Transverse colon (tissue), 4 donors: ENCODE results near the gene ITPR2. TPM values are rescaled to one million over a fixed set of nuclear protein-coding genes. Genes with fewer than 3 reads are reported as not detected.

Experiments
- DNase-seq: peaks from one replicate; pipeline ENCODE4 v3.0.0-alpha.2; 2019
- H3K27ac ChIP-seq, 4 donors: fragments of 200-600 bp; sonication (generic); 2 replicates each; pipeline ENCODE4 v1.5.1; 2016 to 2018; ENCODE audit warnings: inconsistent platforms in 4 of 4
- H3K27me3 ChIP-seq: fragments of 200-600 bp; sonication (generic); 2 replicates; pipeline ENCODE4 v1.5.1; 2017; ENCODE audit warnings: inconsistent platforms
- H3K36me3 ChIP-seq, 4 donors: fragments of 200-600 bp; sonication (generic); 2 replicates each; pipeline ENCODE4 v1.5.1; 2017 to 2019; ENCODE audit warnings: inconsistent platforms in 4 of 4
- H3K4me1 ChIP-seq, 4 donors: fragments of 200-600 bp; sonication (generic); 2 replicates each; pipeline ENCODE4 v1.5.1; 2017 to 2020; ENCODE audit warnings: inconsistent platforms in 4 of 4
- H3K4me3 ChIP-seq, 4 donors: fragments of 200-600 bp; sonication (generic); 1 replicate in 1 of 4; 2 replicates in 3 of 4; pipeline versions ENCODE4 v1.5.1 to v1.6.1; 2017 to 2019; ENCODE audit warnings: inconsistent platforms in 4 of 4
- H3K9me3 ChIP-seq, 2 donors: fragments of 200-600 bp; sonication (generic); 2 replicates each; pipeline ENCODE4 v1.5.1; 2017 to 2019; ENCODE audit warnings: inconsistent platforms in 2 of 2
- EP300 ChIP-seq: sonication (generic); formaldehyde crosslinking; IDR thresholded peaks from one replicate; pipeline ENCODE4 v1.6.1; 2017; ENCODE audit warnings: antibody characterized with exemption, low read depth
- POLR2A ChIP-seq: fragments of 450-650 bp; IDR thresholded peaks from one replicate; pipeline ENCODE4 v1.6.1; 2016; ENCODE audit warnings: antibody characterized with exemption, mild to moderate bottlenecking, moderate library complexity
- POLR2AphosphoS5 ChIP-seq, 3 donors: sonication (generic); formaldehyde crosslinking; IDR thresholded peaks; one replicate each; pipeline ENCODE4 v1.6.1; 2016; ENCODE audit warnings: antibody characterized with exemption in 3 of 3
- WGBS, 2 donors: methylation state at CpG; one replicate each; pipeline ENCODE4 v1.1.5; 2018; ENCODE audit warnings: low coverage in 1 of 2; 5-methylcytosine and 5-hydroxymethylcytosine counted together
- in situ Hi-C, 4 donors: fragments of 200-750 bp; cut with MboI; loops; one replicate each; pipeline versions ENCODE4 v1.15.0 to v1.15.1; 2017; ENCODE audit warnings: low sequenced_read_pairs in 3 of 4, low pct_ligation_motif_present in 1 of 4, low pct_unique_long_range_greater_than_20kb in 1 of 4
- intact Hi-C: fragments of 100-400 bp; cut with DNase I; formaldehyde crosslinking; loops from one replicate; pipeline ENCODE4 v1.15.1; 2023; ENCODE audit warnings: low total_unique reads
- total RNA-seq, 4 donors: library from RNA; depleted of rRNA; stranded (reverse); fragments of >200 nt; gene quantifications; one replicate each; pipeline ENCODE4 v1.1.0, GENCODE V29; 2016
- TF ChIP-seq, protein P1 (sequence below), 5 experiments: fragments of 200-600 bp in 3 of 5; fragments of 450-650 bp in 2 of 5; sonication (generic) in 3 of 5; IDR thresholded peaks; 1 replicate in 2 of 5; 2 replicates in 3 of 5; pipeline ENCODE4 v1.5.1; 2016 to 2017; ENCODE audit warnings: antibody characterized with exemption in 5 of 5, inconsistent platforms in 3 of 5, mild to moderate bottlenecking in 2 of 5, moderate library complexity in 1 of 5

Gene ITPR2
- total RNA-seq, 4 donors from 2014 or later = 29.8 to 60.5 (median 41.2) TPM

DNA sequence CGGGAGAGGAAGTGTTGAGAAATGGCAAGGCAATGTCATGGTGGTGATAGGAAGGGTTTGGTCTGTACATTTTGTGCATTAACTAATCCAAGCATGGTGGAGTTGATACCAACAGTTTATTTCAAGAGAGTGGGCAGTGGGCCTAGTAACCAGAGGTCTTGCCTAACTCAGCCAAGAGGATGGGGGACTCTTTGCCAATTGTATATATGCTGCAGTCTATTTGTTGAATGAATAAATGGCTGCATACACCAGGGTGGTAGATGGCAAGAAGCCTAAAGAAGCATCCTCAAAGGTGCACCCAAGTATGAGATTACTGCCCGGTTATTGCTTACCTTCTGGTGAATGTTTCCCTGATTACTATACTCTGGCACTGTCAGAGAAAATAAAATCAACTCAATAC is 295.9 kb downstream of the ITPR2 start:
- TF ChIP-seq POLR2A (no peak), POLR2AphosphoS5 (IDR thresholded peaks at IDR 0.05) (no peak), EP300 (no peak)
- TF ChIP-seq, protein P1, sequence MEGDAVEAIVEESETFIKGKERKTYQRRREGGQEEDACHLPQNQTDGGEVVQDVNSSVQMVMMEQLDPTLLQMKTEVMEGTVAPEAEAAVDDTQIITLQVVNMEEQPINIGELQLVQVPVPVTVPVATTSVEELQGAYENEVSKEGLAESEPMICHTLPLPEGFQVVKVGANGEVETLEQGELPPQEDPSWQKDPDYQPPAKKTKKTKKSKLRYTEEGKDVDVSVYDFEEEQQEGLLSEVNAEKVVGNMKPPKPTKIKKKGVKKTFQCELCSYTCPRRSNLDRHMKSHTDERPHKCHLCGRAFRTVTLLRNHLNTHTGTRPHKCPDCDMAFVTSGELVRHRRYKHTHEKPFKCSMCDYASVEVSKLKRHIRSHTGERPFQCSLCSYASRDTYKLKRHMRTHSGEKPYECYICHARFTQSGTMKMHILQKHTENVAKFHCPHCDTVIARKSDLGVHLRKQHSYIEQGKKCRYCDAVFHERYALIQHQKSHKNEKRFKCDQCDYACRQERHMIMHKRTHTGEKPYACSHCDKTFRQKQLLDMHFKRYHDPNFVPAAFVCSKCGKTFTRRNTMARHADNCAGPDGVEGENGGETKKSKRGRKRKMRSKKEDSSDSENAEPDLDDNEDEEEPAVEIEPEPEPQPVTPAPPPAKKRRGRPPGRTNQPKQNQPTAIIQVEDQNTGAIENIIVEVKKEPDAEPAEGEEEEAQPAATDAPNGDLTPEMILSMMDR (IDR thresholded peaks at IDR 0.05) = no peak
- no peaks in the 10 kb centered on the region for H3K27me3 ChIP-seq
- no peak for DNase-seq
- H3K27ac ChIP-seq = no peak overlapping the region
- no peak overlapping the region for H3K4me3 ChIP-seq
- no peaks in the 10 kb centered on the region for H3K9me3 ChIP-seq
- intact Hi-C loops (no loop called here), in situ Hi-C loops (no loop called here)
- 95 to 100% methylated on average over 1 to 2 of the region's 2 CpGs for WGBS, 2 donors
- H3K36me3 ChIP-seq = no peaks in the 10 kb centered on the region
- H3K4me1 ChIP-seq = no peaks in the 10 kb centered on the region

DNA sequence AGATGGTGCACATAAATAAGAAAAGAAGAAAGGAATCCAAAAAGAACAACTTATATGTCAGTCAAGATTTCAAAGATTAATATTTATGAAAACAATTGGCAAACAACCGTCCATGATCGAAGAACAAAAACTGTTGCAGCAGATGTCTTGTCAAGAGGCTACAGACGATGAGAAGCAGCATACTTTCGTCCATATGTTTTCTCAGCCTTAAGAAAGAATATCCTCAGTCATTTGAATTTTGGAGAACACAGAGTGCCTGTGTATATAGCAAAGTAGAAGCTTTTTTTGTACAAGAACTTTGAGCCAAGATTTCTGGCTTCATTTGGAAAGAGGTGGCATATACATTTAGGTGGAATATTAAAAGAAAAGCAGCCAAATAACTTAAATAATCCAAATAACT is 297.2 kb downstream of the ITPR2 start:
- no peak for DNase-seq
- Histone ChIP-seq H3K4me3 (no peak overlapping the region), H3K36me3 (no peaks in the 10 kb centered on the region), H3K27me3 (no peaks in the 10 kb centered on the region), H3K27ac (no peak overlapping the region), H3K4me1 (no peaks in the 10 kb centered on the region), H3K9me3 (no peaks in the 10 kb centered on the region)
- WGBS, 2 donors = 91 to 93% methylated on average over 4 of the region's 4 CpGs
- in situ Hi-C loops (no loop called here), intact Hi-C loops (no loop called here)
- no peak for TF ChIP-seq EP300
- TF ChIP-seq, protein P1 (IDR thresholded peaks at IDR 0.05) = no peak
- no peak for TF ChIP-seq POLR2AphosphoS5 (IDR thresholded peaks at IDR 0.05)
- no peak for TF ChIP-seq POLR2A

DNA sequence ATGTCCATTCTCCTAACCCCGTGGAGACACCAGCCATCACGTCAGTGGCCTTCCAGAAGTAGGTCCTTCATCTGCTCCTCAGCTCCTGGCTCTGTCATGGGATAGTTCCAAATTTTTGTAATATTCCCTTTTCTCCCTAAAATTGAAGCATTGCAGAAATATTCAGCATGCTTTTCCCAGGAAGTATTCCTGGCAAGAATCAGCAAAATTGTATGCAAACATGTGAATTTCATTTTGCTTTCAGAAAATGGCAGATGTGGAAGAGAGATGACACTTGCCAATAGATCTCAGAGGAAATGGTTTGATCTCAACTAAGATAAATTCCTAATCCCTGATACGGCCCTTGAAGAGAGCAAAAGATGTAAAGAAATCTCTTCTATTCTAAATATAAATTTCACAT is 298.9 kb downstream of the ITPR2 start:
- Histone ChIP-seq H3K4me3 (no peak overlapping the region), H3K4me1 (no peaks in the 10 kb centered on the region), H3K27me3 (no peaks in the 10 kb centered on the region), H3K36me3 (no peaks in the 10 kb centered on the region), H3K9me3 (no peaks in the 10 kb centered on the region), H3K27ac (no peak overlapping the region)
- in situ Hi-C loops (no loop called here), intact Hi-C loops (no loop called here)
- no peak for DNase-seq
- TF ChIP-seq, protein P1 (IDR thresholded peaks at IDR 0.05) = no peak
- TF ChIP-seq EP300 (no peak), POLR2AphosphoS5 (IDR thresholded peaks at IDR 0.05) (no peak), POLR2A (no peak)
- WGBS, 2 donors = 91 to 94% methylated on average over 3 of the region's 3 CpGs

DNA sequence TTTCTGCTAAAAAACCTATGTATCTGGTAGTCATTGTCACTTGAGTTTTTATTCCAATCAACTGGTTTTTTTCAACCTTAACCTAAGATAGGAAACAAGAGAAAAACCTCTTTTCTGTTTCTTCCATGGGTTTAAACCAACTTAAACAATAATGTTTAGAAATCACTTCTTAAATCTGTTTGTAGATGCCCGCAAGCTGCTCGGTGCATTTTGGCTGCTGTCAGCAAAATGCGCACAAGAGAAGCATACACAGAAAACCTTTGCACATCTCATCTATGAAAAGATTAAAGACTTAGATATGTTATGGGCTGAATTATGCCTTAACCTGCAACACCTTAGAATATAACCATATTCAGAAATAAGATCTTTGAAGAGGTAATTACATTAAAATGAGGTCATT is 299.8 kb downstream of the ITPR2 start:
- intact Hi-C loops = no loop called here
- no peak for DNase-seq
- WGBS, 2 donors = 98% methylated on average over 3 of the region's 3 CpGs
- in situ Hi-C loops = no loop called here
- no peaks in the 10 kb centered on the region for H3K4me1 ChIP-seq
- no peaks in the 10 kb centered on the region for H3K27me3 ChIP-seq
- H3K27ac ChIP-seq = no peak overlapping the region
- TF ChIP-seq, protein P1 (IDR thresholded peaks at IDR 0.05) = no peak
- TF ChIP-seq POLR2A (no peak), POLR2AphosphoS5 (IDR thresholded peaks at IDR 0.05) (no peak), EP300 (no peak)
- H3K36me3 ChIP-seq = no peaks in the 10 kb centered on the region
- H3K9me3 ChIP-seq = no peaks in the 10 kb centered on the region
- no peak overlapping the region for H3K4me3 ChIP-seq
